Measurements from ENCODE around the gene BAIAP2L1. TPM values are rescaled to one million over a fixed set of nuclear protein-coding genes. Genes with fewer than 3 reads are reported as not detected.

BAIAP2L1 gene
- total RNA-seq, 1 donor from 2014 or later, result 1.4 TPM

- intact Hi-C loops (cut with micrococcal nuclease), result no loop called here
- no peaks in the 10 kb centered on the region for H3K36me3 Mint-ChIP-seq (ENCODE audit: low read depth)
- no peaks in the 10 kb centered on the region for H3K4me1 Mint-ChIP-seq
- no peak overlapping the region for H3K4me3 Mint-ChIP-seq
- no peak for DNase-seq
- H3K27ac Mint-ChIP-seq, result no peak overlapping the region
- no peaks in the 10 kb centered on the region for H3K27me3 Mint-ChIP-seq
- no peaks in the 10 kb centered on the region for H3K9me3 Mint-ChIP-seq
These were observed 40.4 kb downstream of the BAIAP2L1 start for GRCh38 chr7:98360221-98361130.

GRCh38 chr7:98359395-98359794, 41.5 kb downstream of the BAIAP2L1 start:
- H3K9me3 Mint-ChIP-seq, result no peaks in the 10 kb centered on the region
- no peaks in the 10 kb centered on the region for H3K27me3 Mint-ChIP-seq
- H3K4me3 Mint-ChIP-seq, result no peak overlapping the region
- H3K4me1 Mint-ChIP-seq, result no peaks in the 10 kb centered on the region
- no peak overlapping the region for H3K27ac Mint-ChIP-seq
- no peak for DNase-seq
- H3K36me3 Mint-ChIP-seq (ENCODE audit: low read depth), result no peaks in the 10 kb centered on the region
- intact Hi-C loops (cut with micrococcal nuclease), result no loop called here

DNA sequence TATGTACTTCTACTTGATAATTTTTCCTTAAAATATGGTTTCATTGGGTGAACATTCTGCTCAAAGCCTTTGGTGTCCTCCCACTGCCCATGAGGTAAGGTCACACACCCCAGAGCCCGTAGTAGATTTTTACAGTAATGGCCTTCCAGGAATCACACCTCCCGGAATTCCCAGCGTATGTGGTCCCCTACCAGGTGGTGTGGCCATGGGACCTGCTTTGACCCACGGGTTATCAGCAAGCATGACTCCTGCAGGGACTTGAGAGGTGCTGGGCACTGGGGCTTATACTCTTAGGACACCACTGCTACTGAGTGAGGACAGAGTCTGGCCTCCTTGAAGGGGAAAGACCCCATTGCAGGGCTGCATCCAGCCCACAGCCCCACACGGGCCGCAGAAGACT, 42.2 kb downstream of the BAIAP2L1 start:
- DNase-seq, result no peak
- no peaks in the 10 kb centered on the region for H3K9me3 Mint-ChIP-seq
- H3K36me3 Mint-ChIP-seq (ENCODE audit: low read depth), result no peaks in the 10 kb centered on the region
- no peaks in the 10 kb centered on the region for H3K4me1 Mint-ChIP-seq
- intact Hi-C loops (cut with micrococcal nuclease), result no loop called here
- H3K27me3 Mint-ChIP-seq, result no peaks in the 10 kb centered on the region
- no peak overlapping the region for H3K4me3 Mint-ChIP-seq
- H3K27ac Mint-ChIP-seq, result no peak overlapping the region

DNA sequence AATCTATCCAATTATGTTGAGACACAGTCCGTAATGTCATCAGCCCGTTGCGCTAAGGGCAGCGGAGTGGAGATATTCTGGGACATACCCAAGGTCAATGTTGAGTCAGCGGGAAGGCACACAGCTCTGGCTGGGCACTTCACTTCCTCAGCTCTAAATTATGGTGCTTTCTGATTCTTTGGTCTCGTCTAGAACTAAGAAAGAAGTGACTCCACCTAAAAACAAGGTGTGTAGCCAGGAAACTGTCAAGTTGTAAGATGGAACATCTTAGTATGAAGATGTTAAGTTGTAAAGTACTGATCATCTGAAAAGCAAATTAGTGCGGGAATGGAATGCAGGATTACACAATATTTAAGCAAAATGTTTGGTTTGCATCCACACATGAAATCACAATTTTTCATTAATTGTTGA, 43.1 kb downstream of the BAIAP2L1 start:
- no peaks in the 10 kb centered on the region for H3K27me3 Mint-ChIP-seq
- DNase-seq, result no peak
- H3K36me3 Mint-ChIP-seq (ENCODE audit: low read depth), result no peaks in the 10 kb centered on the region
- H3K9me3 Mint-ChIP-seq, result no peaks in the 10 kb centered on the region
- H3K4me1 Mint-ChIP-seq, result no peaks in the 10 kb centered on the region
- H3K27ac Mint-ChIP-seq, result no peak overlapping the region
- H3K4me3 Mint-ChIP-seq, result no peak overlapping the region
- intact Hi-C loops (cut with micrococcal nuclease), result no loop called here

GRCh38 chr7:98355250-98355538, 45.7 kb downstream of the BAIAP2L1 start:
- H3K4me1 Mint-ChIP-seq, result no peaks in the 10 kb centered on the region
- no peak overlapping the region for H3K4me3 Mint-ChIP-seq
- intact Hi-C loops (cut with micrococcal nuclease), result no loop called here
- H3K9me3 Mint-ChIP-seq, result no peaks in the 10 kb centered on the region
- H3K27me3 Mint-ChIP-seq, result no peaks in the 10 kb centered on the region
- H3K36me3 Mint-ChIP-seq (ENCODE audit: low read depth), result no peaks in the 10 kb centered on the region
- H3K27ac Mint-ChIP-seq, result no peak overlapping the region
- DNase-seq, result no peak

DNA sequence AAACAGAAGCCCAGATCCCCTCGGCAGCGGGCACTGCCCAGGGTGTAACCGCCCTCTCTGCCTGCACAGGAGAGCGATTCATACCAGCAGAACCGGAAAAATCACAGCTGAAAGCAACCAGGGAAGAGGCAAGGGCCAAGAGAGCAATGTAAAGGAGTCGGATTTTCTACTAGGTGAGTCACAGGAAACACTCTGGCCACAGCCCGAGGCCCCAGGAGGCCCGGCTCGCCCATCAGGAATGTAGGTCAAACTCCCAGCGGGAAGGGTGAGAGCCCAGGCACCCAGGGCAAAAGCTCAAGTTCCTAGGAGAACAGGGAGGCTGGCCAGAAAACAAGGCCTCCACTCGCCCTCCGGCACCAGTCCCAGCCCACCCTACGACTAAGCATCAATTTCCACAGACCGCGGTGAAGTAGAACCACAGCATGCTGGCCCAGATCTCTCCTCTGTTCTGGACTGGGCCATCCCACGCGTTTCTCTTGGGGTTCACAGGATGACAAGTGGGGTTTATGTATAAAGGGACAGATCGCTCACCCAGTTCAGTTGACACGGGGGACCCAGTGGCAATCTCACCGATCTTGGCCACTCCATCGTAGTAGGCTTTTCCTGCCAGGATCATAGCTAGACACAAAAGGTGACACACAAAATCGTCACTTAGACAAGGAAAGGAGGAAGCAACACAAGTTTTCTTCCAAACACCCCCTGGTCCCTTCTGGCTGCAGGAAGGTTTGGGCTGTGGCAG, 46.2 kb downstream of the BAIAP2L1 start:
- no peaks in the 10 kb centered on the region for H3K36me3 Mint-ChIP-seq (ENCODE audit: low read depth)
- H3K27me3 Mint-ChIP-seq, result no peaks in the 10 kb centered on the region
- H3K27ac Mint-ChIP-seq, result no peak overlapping the region
- H3K9me3 Mint-ChIP-seq, result no peaks in the 10 kb centered on the region
- H3K4me3 Mint-ChIP-seq, result no peak overlapping the region
- intact Hi-C loops (cut with micrococcal nuclease), result no loop called here
- no peaks in the 10 kb centered on the region for H3K4me1 Mint-ChIP-seq
- DNase-seq, result no peak

GRCh38 chr7:98354052-98354451, 46.8 kb downstream of the BAIAP2L1 start:
- Mint-ChIP-seq H3K27ac (no peak overlapping the region), H3K27me3 (no peaks in the 10 kb centered on the region), H3K4me1 (no peaks in the 10 kb centered on the region), H3K4me3 (no peak overlapping the region), H3K36me3 (ENCODE audit: low read depth) (no peaks in the 10 kb centered on the region), H3K9me3 (no peaks in the 10 kb centered on the region)
- intact Hi-C loops (cut with micrococcal nuclease), result no loop called here
- DNase-seq, result no peak

DNA sequence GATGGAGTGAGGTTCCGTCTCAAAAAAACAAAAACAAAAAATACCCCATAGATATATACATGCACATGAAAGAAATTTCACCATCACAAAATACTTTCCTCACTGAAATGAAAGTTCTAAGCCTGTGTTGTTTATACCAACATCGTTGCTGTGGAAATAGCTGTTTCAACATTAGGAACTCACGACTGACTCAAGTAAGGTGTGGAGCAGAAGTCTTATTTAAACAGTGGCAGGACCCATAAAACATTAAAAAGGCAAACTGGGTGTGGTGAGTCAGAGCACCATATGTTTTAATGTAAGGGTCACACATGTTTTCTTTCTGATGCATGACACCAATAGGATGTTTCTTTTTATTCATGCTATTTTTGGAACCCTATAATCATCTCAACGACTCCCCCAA, 48.3 kb downstream of the BAIAP2L1 start:
- H3K4me1 Mint-ChIP-seq, result no peaks in the 10 kb centered on the region
- intact Hi-C loops (cut with micrococcal nuclease), result no loop called here
- no peaks in the 10 kb centered on the region for H3K9me3 Mint-ChIP-seq
- DNase-seq, result no peak
- no peaks in the 10 kb centered on the region for H3K27me3 Mint-ChIP-seq
- no peak overlapping the region for H3K27ac Mint-ChIP-seq
- no peaks in the 10 kb centered on the region for H3K36me3 Mint-ChIP-seq (ENCODE audit: low read depth)
- H3K4me3 Mint-ChIP-seq, result no peak overlapping the region

- H3K4me3 Mint-ChIP-seq, result no peak overlapping the region
- no peaks in the 10 kb centered on the region for H3K27me3 Mint-ChIP-seq
- peaks cover 2% of the 10 kb centered on the region for H3K4me1 Mint-ChIP-seq
- H3K27ac Mint-ChIP-seq, result no peak overlapping the region
- intact Hi-C loops (cut with micrococcal nuclease), result no loop called here
- no peak for DNase-seq
- H3K9me3 Mint-ChIP-seq, result no peaks in the 10 kb centered on the region
- no peaks in the 10 kb centered on the region for H3K36me3 Mint-ChIP-seq (ENCODE audit: low read depth)
These were observed 49.8 kb downstream of the BAIAP2L1 start for GRCh38 chr7:98351136-98351535.

DNA sequence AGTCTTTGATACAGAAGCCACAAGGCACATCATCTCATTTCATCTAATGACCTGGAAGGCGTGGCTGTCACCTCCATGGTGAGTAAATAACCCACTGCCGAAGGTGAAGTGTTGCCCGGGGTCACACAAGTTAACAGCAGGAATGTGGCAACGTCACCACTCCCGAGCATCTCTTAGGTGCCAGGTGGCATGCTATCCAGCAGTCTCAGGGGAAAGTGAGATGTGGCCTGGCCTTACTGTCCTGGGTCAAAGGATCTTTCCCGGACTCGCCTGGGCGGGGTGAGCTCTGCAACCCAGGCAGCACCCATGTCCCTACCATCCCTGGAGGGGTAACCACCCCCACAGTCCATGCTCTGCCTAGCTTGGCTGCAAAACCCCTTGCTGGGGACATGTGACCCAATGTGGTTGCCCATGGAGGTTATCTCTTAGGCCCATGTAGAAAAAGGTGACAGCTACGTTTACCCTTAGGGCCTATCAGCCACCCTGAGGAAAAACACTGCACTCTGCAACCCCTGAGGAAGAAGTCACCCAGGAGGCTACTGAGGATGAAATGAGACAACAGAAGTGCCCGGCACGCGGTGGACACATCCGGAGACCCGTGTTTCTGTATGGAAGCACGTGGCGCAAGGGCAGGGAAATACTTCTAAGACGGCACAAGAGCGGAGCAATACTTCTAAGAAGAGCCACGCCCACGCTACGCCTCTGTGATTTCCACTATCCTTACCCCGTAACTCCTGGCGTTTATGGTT, 52.0 kb downstream of the BAIAP2L1 start:
- Mint-ChIP-seq H3K27me3 (no peaks in the 10 kb centered on the region), H3K27ac (no peak overlapping the region)

GRCh38 chr7:98346515-98347069, 54.3 kb downstream of the BAIAP2L1 start:
- Mint-ChIP-seq H3K36me3 (ENCODE audit: low read depth) (no peaks in the 10 kb centered on the region), H3K4me3 (no peak overlapping the region), H3K4me1 (peaks cover 2% of the 10 kb centered on the region), H3K27me3 (no peaks in the 10 kb centered on the region), H3K27ac (no peak overlapping the region), H3K9me3 (no peaks in the 10 kb centered on the region)
- intact Hi-C loops (cut with micrococcal nuclease), result no loop called here
- no peak for DNase-seq

More for the DNA sequence above, 52.0 kb downstream of the BAIAP2L1 start:
- intact Hi-C loops (cut with micrococcal nuclease), result no loop called here
- Mint-ChIP-seq H3K4me1 (peaks cover 2% of the 10 kb centered on the region), H3K4me3 (no peak overlapping the region), H3K36me3 (ENCODE audit: low read depth) (no peaks in the 10 kb centered on the region), H3K9me3 (no peaks in the 10 kb centered on the region)
- DNase-seq, result no peak

DNA sequence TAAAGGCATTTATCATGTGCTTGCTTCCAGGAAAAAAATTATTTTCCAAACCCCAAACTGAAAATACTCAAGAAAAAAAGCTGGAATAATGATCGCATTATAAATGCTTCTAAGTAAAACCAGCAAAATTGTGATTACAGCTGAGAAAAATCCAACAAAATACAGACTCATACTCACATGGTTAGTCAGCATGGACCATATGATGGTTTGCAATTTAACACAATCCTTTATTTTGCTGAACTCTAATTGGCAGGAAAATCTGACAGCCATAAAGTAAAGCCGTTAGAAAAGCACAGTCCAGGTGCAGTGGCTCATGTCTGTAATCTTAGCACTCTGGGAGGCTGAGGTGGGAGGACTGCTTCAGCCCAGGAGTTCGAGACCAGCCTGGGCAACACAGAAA, 59.8 kb downstream of the BAIAP2L1 start:
- no peak for DNase-seq
- no peaks in the 10 kb centered on the region for H3K4me1 Mint-ChIP-seq
- no peaks in the 10 kb centered on the region for H3K36me3 Mint-ChIP-seq (ENCODE audit: low read depth)
- no peaks in the 10 kb centered on the region for H3K27me3 Mint-ChIP-seq
- intact Hi-C loops (cut with micrococcal nuclease), result no loop called here
- no peak overlapping the region for H3K4me3 Mint-ChIP-seq
- no peak overlapping the region for H3K27ac Mint-ChIP-seq
- H3K9me3 Mint-ChIP-seq, result no peaks in the 10 kb centered on the region

DNA sequence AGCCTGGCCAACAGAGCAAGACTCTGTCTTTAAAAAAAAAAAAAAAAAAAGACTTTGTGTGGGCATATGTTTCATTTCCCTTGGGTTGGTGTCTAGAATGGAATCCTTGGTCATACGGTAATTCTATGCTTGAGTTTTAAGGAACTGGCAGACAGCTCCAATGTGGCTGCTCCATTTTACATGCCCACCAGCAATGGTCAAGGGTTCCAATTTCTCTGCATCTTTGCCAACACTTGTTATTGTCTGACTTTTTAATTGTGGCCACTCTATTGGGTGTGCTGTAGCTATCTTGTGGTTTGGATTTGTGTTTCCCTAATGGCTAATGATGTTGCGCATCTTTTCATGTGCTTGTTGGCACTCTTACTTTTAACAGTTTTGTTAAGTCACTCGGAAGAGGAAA, 61.8 kb downstream of the BAIAP2L1 start:
- Mint-ChIP-seq H3K4me3 (no peak overlapping the region), H3K27ac (no peak overlapping the region), H3K36me3 (ENCODE audit: low read depth) (no peaks in the 10 kb centered on the region), H3K27me3 (no peaks in the 10 kb centered on the region), H3K4me1 (no peaks in the 10 kb centered on the region), H3K9me3 (no peaks in the 10 kb centered on the region)
- intact Hi-C loops (cut with micrococcal nuclease), result no loop called here
- no peak for DNase-seq

- Mint-ChIP-seq H3K36me3 (ENCODE audit: low read depth) (no peaks in the 10 kb centered on the region), H3K4me1 (no peaks in the 10 kb centered on the region), H3K27me3 (no peaks in the 10 kb centered on the region), H3K9me3 (no peaks in the 10 kb centered on the region), H3K27ac (no peak overlapping the region), H3K4me3 (no peak overlapping the region)
- DNase-seq, result no peak
- intact Hi-C loops (cut with micrococcal nuclease), result no loop called here
These were observed 62.4 kb downstream of the BAIAP2L1 start for GRCh38 chr7:98338441-98338840.
